Smooth muscle cell (in vitro differentiated cells): ENCODE measurements around the gene ADGRL3. TPM values are rescaled to one million over a fixed set of nuclear protein-coding genes. Genes with fewer than 3 reads are reported as not detected.

Source experiments
- DNase-seq: peaks from one replicate; lab custom pipeline; 2025; ENCODE audit not compliant: unreplicated experiment; lab: John Stamatoyannopoulos, UW
- H2AFZ ChIP-seq: fragments of 200-600 bp; sonication (generic); 2 replicates; pipeline ENCODE4 v1.6.0; 2016; ENCODE audit warnings: antibody characterized with exemption, low read depth, mild to moderate bottlenecking
- H3F3A ChIP-seq: fragments of 200-600 bp; sonication (generic); 2 replicates; pipeline ENCODE4 v1.6.0; 2017; ENCODE audit warnings: antibody characterized with exemption, low read depth
- H3K27ac ChIP-seq: fragments of 200-600 bp; sonication (generic); 2 replicates; pipeline ENCODE4 v1.5.1; 2016; ENCODE audit warnings: low read depth, mild to moderate bottlenecking
- H3K27me3 ChIP-seq: fragments of 200-600 bp; sonication (generic); 2 replicates; pipeline ENCODE4 v1.6.1; 2016; ENCODE audit warnings: low read depth, mild to moderate bottlenecking
- H3K36me3 ChIP-seq: fragments of 200-600 bp; sonication (generic); 2 replicates; pipeline ENCODE4 v1.5.1; 2016; ENCODE audit warnings: low read depth
- H3K4me1 ChIP-seq: fragments of 200-600 bp; sonication (generic); 2 replicates; pipeline ENCODE4 v1.5.1; 2016; ENCODE audit warnings: low read depth
- H3K4me2 ChIP-seq: fragments of 200-600 bp; sonication (generic); 2 replicates; pipeline ENCODE4 v1.6.0; 2016; ENCODE audit warnings: mild to moderate bottlenecking
- H3K4me3 ChIP-seq: fragments of 200-600 bp; sonication (generic); 2 replicates; pipeline ENCODE4 v1.5.1; 2016; ENCODE audit warnings: mild to moderate bottlenecking
- H3K79me2 ChIP-seq: fragments of 200-600 bp; sonication (generic); 2 replicates; pipeline ENCODE4 v1.6.0; 2016; ENCODE audit warnings: low read depth, mild to moderate bottlenecking
- H3K9ac ChIP-seq: fragments of 200-600 bp; sonication (generic); 2 replicates; pipeline ENCODE4 v1.6.0; 2016; ENCODE audit warnings: low read depth
- H3K9me3 ChIP-seq: fragments of 200-600 bp; sonication (generic); replicated peaks from 2 replicates; pipeline ENCODE4 v1.5.1; 2016; ENCODE audit warnings: low read depth
- H4K20me1 ChIP-seq: fragments of 200-600 bp; sonication (generic); 2 replicates; pipeline ENCODE4 v1.6.0; 2016; ENCODE audit warnings: low read depth
- WGBS: methylation state at CpG from one replicate; pipeline ENCODE4 v1.1.7; 2016; ENCODE audit warnings: low lambda C conversion rate; 5-methylcytosine and 5-hydroxymethylcytosine counted together
- polyA plus RNA-seq: library from polyadenylated mRNA; unstranded; fragments of >200 nt; fragmentation: Nextera tagmentation; extraction: Ambion mirVana; gene quantifications from 2 replicates; pipeline ENCODE4 v1.2.1, GENCODE V29; 2016
- total RNA-seq: library from RNA; depleted of rRNA; stranded (reverse); fragments of >200 nt; gene quantifications from 2 replicates; pipeline ENCODE4 v1.2.3, GENCODE V29; 2014
- TF ChIP-seq, protein P1 (sequence below): fragments of 200-600 bp; sonication (generic); IDR thresholded peaks from 2 replicates; pipeline ENCODE4 v1.5.1; 2017; ENCODE audit warnings: borderline replicate concordance, mild to moderate bottlenecking, antibody characterized with exemption; ENCODE audit not compliant: insufficient read depth, poor library complexity, severe bottlenecking

The ADGRL3 gene
- total and polyA plus RNA-seq, 2 experiments from 2014 or later = 2.4 to 9.5 TPM

GRCh38 chr4:61431131-61431530 lies 231.0 kb downstream of the ADGRL3 start:
- no peak for DNase-seq
- 89% methylated on average over 5 of the region's 5 CpGs for WGBS
- H3K27ac ChIP-seq = no peak overlapping the region

DNA sequence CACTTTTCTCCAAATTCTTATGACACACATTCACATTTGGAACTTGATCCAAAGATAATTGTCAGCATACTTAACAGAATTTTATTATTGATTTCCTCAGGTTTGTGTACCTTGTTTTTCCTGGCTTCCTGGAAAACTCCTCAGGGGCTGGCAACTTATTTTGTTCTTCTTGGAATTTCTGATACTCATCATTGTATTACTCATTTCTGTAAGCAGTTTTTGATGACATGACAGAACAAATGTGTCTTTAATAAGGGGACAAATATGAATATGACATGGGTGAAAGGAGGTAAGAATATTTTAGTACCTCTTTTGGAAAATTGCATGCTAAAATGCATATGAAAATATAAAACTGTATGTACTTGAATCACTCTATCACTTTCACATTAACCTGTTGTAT lies 237.8 kb downstream of the ADGRL3 start:
- TF ChIP-seq, protein P1, sequence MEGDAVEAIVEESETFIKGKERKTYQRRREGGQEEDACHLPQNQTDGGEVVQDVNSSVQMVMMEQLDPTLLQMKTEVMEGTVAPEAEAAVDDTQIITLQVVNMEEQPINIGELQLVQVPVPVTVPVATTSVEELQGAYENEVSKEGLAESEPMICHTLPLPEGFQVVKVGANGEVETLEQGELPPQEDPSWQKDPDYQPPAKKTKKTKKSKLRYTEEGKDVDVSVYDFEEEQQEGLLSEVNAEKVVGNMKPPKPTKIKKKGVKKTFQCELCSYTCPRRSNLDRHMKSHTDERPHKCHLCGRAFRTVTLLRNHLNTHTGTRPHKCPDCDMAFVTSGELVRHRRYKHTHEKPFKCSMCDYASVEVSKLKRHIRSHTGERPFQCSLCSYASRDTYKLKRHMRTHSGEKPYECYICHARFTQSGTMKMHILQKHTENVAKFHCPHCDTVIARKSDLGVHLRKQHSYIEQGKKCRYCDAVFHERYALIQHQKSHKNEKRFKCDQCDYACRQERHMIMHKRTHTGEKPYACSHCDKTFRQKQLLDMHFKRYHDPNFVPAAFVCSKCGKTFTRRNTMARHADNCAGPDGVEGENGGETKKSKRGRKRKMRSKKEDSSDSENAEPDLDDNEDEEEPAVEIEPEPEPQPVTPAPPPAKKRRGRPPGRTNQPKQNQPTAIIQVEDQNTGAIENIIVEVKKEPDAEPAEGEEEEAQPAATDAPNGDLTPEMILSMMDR = no peak
- Histone ChIP-seq H3K4me2 (no peak overlapping the region), H3K9me3 (no peaks in the 10 kb centered on the region), H3F3A (no peaks in the 10 kb centered on the region), H3K79me2 (no peaks in the 10 kb centered on the region), H3K4me1 (no peaks in the 10 kb centered on the region), H4K20me1 (no peaks in the 10 kb centered on the region), H3K36me3 (no peaks in the 10 kb centered on the region), H3K9ac (no peak overlapping the region), H2AFZ (no peak overlapping the region), H3K27ac (no peak overlapping the region), H3K4me3 (no peak overlapping the region), H3K27me3 (no peaks in the 10 kb centered on the region)
- DNase-seq = no peak

More at GRCh38 chr4:61431131-61431530, 231.0 kb downstream of the ADGRL3 start:
- no peaks in the 10 kb centered on the region for H3K4me1 ChIP-seq
- H3K79me2 ChIP-seq = no peaks in the 10 kb centered on the region
- no peaks in the 10 kb centered on the region for H3K36me3 ChIP-seq
- no peaks in the 10 kb centered on the region for H3F3A ChIP-seq
- no peaks in the 10 kb centered on the region for H3K9me3 ChIP-seq
- no peaks in the 10 kb centered on the region for H3K27me3 ChIP-seq
- TF ChIP-seq, protein P1 = no peak
- no peak overlapping the region for H3K4me3 ChIP-seq
- no peak overlapping the region for H2AFZ ChIP-seq
- no peak overlapping the region for H3K9ac ChIP-seq
- no peak overlapping the region for H3K4me2 ChIP-seq
- H4K20me1 ChIP-seq = no peaks in the 10 kb centered on the region

DNA sequence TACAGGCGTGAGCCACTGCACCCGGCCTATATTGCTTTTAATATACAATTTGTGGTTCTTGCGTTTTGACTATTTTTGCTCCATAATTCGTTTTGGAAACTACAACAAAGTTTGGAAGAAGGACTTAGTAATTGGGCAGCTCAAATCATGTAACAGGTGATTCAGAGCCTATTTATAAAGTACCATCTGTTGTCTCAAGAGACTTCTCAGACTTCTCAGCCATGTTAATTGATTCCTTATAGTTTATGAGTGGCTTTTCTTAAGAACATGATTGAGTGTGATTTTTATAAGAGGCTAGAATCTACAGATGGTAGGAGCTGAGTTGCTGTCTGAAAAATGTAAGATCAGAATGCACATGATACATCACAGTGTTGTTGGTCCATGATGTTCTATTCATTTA lies 240.2 kb downstream of the ADGRL3 start:
- TF ChIP-seq, protein P1 = no peak
- Histone ChIP-seq H3K9ac (no peak overlapping the region), H3K79me2 (no peaks in the 10 kb centered on the region), H3K27me3 (no peaks in the 10 kb centered on the region), H3F3A (no peaks in the 10 kb centered on the region), H3K4me1 (no peaks in the 10 kb centered on the region), H3K9me3 (no peaks in the 10 kb centered on the region), H3K36me3 (no peaks in the 10 kb centered on the region), H2AFZ (no peak overlapping the region), H3K4me2 (no peak overlapping the region), H3K4me3 (no peak overlapping the region), H3K27ac (no peak overlapping the region), H4K20me1 (no peaks in the 10 kb centered on the region)
- DNase-seq = no peak
- WGBS = 93% methylated on average over 4 of the region's 4 CpGs

GRCh38 chr4:61442936-61443335 lies 242.8 kb downstream of the ADGRL3 start:
- Histone ChIP-seq H4K20me1 (no peaks in the 10 kb centered on the region), H2AFZ (no peak overlapping the region), H3K27ac (no peak overlapping the region), H3K27me3 (no peaks in the 10 kb centered on the region), H3K36me3 (no peaks in the 10 kb centered on the region), H3K9ac (no peak overlapping the region), H3F3A (no peaks in the 10 kb centered on the region), H3K79me2 (no peaks in the 10 kb centered on the region), H3K4me1 (no peaks in the 10 kb centered on the region), H3K9me3 (no peaks in the 10 kb centered on the region), H3K4me3 (no peak overlapping the region), H3K4me2 (no peak overlapping the region)
- 87% methylated on average over 2 of the region's 2 CpGs for WGBS
- TF ChIP-seq, protein P1 = no peak
- no peak for DNase-seq
